Measurements from ENCODE around the gene IL15RA. TPM values are rescaled to one million over a fixed set of nuclear protein-coding genes. Genes with fewer than 3 reads are reported as not detected.

Gene IL15RA
- total RNA-seq, 1 donor from 2014 or later: 3.1 TPM

GRCh38 chr10:5906651-5907050 is 70.7 kb downstream of the IL15RA start:
- no peak for FAIRE-seq
- Histone ChIP-seq H3K4me3 (ENCODE audit: insufficient read depth, low read depth, low read length) (no peak overlapping the region), H4K20me1 (ENCODE audit: insufficient read depth, low read length) (peaks cover 28% of the 10 kb centered on the region), H3K27ac (ENCODE audit: low read depth, low read length) (no peak overlapping the region), H3K36me3 (ENCODE audit: insufficient read depth, low read length) (peaks cover 26% of the 10 kb centered on the region), H3K9me3 (ENCODE audit: insufficient read depth, low read depth, low read length) (no peaks in the 10 kb centered on the region), H3K4me2 (ENCODE audit: low read length) (no peak overlapping the region), H2AFZ (ENCODE audit: low read depth, low read length) (no peak overlapping the region), H3K9ac (ENCODE audit: low read length) (no peak overlapping the region), H3K27me3 (ENCODE audit: insufficient read depth, low read length) (no peaks in the 10 kb centered on the region), H3K79me2 (ENCODE audit: insufficient read depth, low read length) (peaks cover 37% of the 10 kb centered on the region), H3K4me1 (ENCODE audit: insufficient read depth, low read length) (no peaks in the 10 kb centered on the region)
- Mint-ChIP-seq H3K36me3 (ENCODE audit: low read depth, unreplicated experiment) (peaks cover 30% of the 10 kb centered on the region), H3K4me3 (ENCODE audit: unreplicated experiment) (no peak overlapping the region), H3K27ac (ENCODE audit: unreplicated experiment) (no peak overlapping the region), H3K4me1 (ENCODE audit: low read depth, unreplicated experiment) (peaks cover 6% of the 10 kb centered on the region), H3K27me3 (ENCODE audit: low read depth, unreplicated experiment) (no peaks in the 10 kb centered on the region), H3K9me3 (ENCODE audit: unreplicated experiment) (no peaks in the 10 kb centered on the region)
- DNase-seq (ENCODE audit: low read depth): no peak
- TF ChIP-seq CTCF (IDR thresholded peaks at IDR 0.05; ENCODE audit: insufficient read depth, low read depth, low read length) (no peak), EZH2 (IDR thresholded peaks at IDR 0.05; ENCODE audit: insufficient read depth, low read length) (no peak)

- H3K36me3 Mint-ChIP-seq (ENCODE audit: low read depth, unreplicated experiment): peaks cover 27% of the 10 kb centered on the region
Observed at GRCh38 chr10:5905854-5906507, 71.4 kb downstream of the IL15RA start.

More at GRCh38 chr10:5905854-5906507, 71.4 kb downstream of the IL15RA start:
- Histone ChIP-seq H3K4me2 (ENCODE audit: low read length) (no peak overlapping the region), H2AFZ (ENCODE audit: low read depth, low read length) (no peak overlapping the region), H3K9me3 (ENCODE audit: insufficient read depth, low read depth, low read length) (no peaks in the 10 kb centered on the region), H3K9ac (ENCODE audit: low read length) (no peak overlapping the region), H3K79me2 (ENCODE audit: insufficient read depth, low read length) (peaks cover 40% of the 10 kb centered on the region), H3K36me3 (ENCODE audit: insufficient read depth, low read length) (peaks cover 22% of the 10 kb centered on the region), H3K27ac (ENCODE audit: low read depth, low read length) (no peak overlapping the region), H3K4me3 (ENCODE audit: insufficient read depth, low read depth, low read length) (no peak overlapping the region), H3K27me3 (ENCODE audit: insufficient read depth, low read length) (no peaks in the 10 kb centered on the region), H3K4me1 (ENCODE audit: insufficient read depth, low read length) (no peaks in the 10 kb centered on the region), H4K20me1 (ENCODE audit: insufficient read depth, low read length) (peaks cover 28% of the 10 kb centered on the region)
- no peak overlapping the region for H3K27ac Mint-ChIP-seq (ENCODE audit: unreplicated experiment)
- DNase-seq (ENCODE audit: low read depth): no peak
- no peaks in the 10 kb centered on the region for H3K27me3 Mint-ChIP-seq (ENCODE audit: low read depth, unreplicated experiment)
- no peak overlapping the region for H3K4me3 Mint-ChIP-seq (ENCODE audit: unreplicated experiment)
- FAIRE-seq: no peak
- peaks cover 6% of the 10 kb centered on the region for H3K4me1 Mint-ChIP-seq (ENCODE audit: low read depth, unreplicated experiment)
- TF ChIP-seq CTCF (IDR thresholded peaks at IDR 0.05; ENCODE audit: insufficient read depth, low read depth, low read length) (no peak), EZH2 (IDR thresholded peaks at IDR 0.05; ENCODE audit: insufficient read depth, low read length) (no peak)
- H3K9me3 Mint-ChIP-seq (ENCODE audit: unreplicated experiment): no peaks in the 10 kb centered on the region
